ENCODE data around the gene NR1D1. TPM values are rescaled to one million over a fixed set of nuclear protein-coding genes. Genes with fewer than 3 reads are reported as not detected.

NR1D1 gene
- total and polyA plus RNA-seq, 2 of the 8 experiments (the other 6 are each of a cell fraction or from before 2014, with no cell fraction given), result 1.5 to 4.6 TPM

GRCh38 chr17:40075942-40076498 is 24.4 kb downstream of the NR1D1 start (continued):
- no peak for TF ChIP-seq CHD7 (IDR thresholded peaks at IDR 0.05; ENCODE audit: insufficient replicate concordance, low read length)
- TF ChIP-seq HDAC6 (IDR thresholded peaks at IDR 0.05; ENCODE audit: low read depth, low read length), result no peak

Data from H1 (cell line).